ENCODE data around the gene TM4SF5.

TM4SF5 gene

DNA sequence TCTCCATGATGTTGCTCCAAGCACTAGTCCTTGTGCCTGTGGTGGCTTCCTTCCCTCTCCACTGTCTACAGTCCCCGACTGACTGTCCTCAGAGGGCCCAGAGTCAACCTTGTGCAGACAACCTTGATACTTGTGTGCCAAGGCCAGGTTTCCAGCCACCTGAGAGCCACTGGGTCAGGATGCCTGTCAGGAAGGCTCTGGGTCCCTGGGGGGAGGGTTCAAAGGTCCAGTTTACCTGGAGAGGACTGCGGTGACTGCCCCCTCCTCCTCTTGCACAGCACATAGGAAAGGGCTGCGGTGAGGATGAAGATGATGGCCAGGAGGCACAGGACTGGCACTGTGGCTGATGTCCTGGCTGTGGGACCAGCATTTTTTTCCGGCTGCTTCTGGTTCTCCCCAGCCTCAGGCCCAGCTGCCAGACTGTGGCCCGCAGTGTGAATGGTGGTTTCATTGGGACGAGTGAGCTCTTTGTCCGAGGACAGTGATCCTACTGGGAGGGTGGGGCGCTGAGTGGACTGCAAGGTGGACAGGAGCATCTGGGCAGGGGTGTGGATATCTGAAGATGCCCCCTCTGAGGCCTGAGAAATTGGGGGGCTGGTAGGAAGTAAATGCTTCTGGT lies 36.7 kb upstream of the TM4SF5 start:
- no peak overlapping the region for H3K4me3 ChIP-seq (ENCODE audit: low read length)
- DNase-seq (ENCODE audit: low read depth): no peak
- TF ChIP-seq CTCF (IDR thresholded peaks at IDR 0.05; ENCODE audit: insufficient read depth, low read depth, low read length, missing control alignments): no peak

- no peak for DNase-seq (ENCODE audit: low read depth)
- TF ChIP-seq CTCF (IDR thresholded peaks at IDR 0.05; ENCODE audit: insufficient read depth, low read depth, low read length, missing control alignments): no peak
- H3K4me3 ChIP-seq (ENCODE audit: low read length): no peak overlapping the region
Observed at GRCh38 chr17:4735876-4736651, 35.6 kb upstream of the TM4SF5 start.

DNA sequence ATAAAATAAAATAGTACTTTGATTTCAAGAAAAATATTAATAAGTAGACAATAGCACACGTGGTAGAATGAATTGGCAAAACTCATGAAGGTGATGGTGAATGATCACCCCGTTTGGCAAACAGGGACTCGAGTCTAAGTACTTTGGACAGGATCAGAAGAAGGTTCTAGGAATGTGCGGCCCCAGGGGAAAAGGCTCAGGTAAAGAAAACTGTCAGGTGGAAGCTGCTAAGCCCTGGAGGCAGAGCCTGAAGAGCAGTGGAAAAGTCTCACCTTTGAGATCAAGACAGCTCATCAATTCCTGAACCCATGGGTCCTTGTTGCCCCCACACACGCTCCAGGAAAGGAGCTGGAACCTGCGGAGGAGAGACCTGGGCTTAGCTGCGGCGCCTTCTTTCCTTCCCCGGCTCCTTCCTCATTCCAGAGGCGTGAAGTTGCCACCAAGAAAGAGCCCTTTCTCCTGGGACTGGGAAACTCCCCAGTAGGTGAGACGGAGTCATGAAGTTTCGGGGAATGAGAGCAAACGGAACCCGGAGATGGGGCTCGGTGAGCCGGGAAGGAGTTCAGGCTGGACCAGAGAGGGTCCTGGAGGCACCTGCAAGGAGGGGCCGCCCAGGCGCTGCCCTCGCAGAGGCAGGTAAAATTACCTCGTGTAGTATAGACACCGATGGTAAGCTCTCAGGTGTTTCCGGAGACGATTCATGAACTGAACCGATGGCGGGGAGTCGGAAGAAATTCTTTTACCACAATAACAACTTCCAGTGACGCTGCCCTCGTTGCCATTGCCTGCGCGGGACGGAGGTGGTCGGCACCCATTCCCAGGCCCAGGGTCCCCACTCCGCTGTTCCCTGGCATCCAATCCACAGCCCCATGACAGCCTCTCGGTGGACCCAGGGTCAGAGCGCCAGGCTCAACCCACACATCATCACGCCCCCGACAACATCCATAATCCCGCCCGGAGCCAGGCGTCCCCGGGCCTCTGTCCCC lies 33.3 kb upstream of the TM4SF5 start:
- TF ChIP-seq CTCF (IDR thresholded peaks at IDR 0.05; ENCODE audit: insufficient read depth, low read depth, low read length, missing control alignments): no peak

DNA sequence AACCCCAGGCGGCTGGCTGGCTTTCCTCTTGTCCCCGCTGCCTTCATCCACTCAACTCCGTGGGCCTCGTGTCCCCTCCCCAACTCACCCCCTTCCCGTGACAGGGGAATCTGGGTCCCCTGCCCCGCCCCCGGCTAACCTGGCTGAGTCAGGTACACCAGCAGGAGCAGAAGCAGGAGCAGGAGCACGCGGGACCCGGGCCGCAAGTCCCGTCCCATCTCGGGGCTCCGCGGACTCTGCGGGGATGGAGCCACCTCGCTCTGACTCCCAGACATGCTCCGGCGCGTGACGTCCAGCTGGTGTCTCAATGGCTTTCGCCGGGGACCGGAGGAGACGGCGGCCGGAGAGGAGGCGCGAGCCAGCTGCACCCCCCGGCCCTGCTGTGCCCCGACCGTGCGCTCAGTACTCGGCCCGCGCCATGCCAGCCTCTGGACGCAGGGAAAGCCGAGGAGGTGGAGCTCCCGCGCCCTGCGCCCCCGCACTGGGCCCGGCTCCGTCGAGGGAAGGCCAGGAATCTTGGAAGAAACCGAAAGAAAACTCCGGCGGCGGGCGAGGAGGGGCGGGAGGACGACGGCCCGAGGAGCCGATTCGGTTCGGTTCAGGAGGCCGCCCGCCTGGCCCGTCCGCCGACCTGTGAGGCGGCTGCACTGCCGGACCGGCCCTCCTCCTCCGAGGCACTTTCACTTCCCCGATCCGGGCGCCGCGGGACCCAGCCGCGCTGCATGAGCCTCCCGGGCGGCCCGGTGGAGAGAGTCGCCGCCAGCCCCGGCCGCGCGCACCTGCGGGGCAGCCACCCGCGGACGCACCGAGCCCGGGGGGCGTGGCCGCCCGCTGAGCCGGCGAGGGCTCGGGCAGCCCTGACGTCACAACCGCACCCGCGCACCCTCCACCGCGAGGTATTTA lies 32.3 kb upstream of the TM4SF5 start, which contains the start of the genes CXCL16 and ZMYND15:
Gene CXCL16, minus strand, starts transcription at position 807 of the 903 bp plus-strand sequence. Its CDS starts 589 bp downstream, at position 218.
Gene ZMYND15, plus strand, starts transcription at position 712 of the 903 bp plus-strand sequence. CDS start 716 bp downstream, outside the sequence.
- peak; percentile 54 for DNase-seq (ENCODE audit: low read depth)
- no peak for TF ChIP-seq CTCF (IDR thresholded peaks at IDR 0.05; ENCODE audit: insufficient read depth, low read depth, low read length, missing control alignments)
- H3K4me3 ChIP-seq (ENCODE audit: low read length): peak within 1 kb of the TSS; percentile 66

More for the DNA sequence above, 33.3 kb upstream of the TM4SF5 start:
- H3K4me3 ChIP-seq (ENCODE audit: low read length): peak overlapping the region; percentile 66
- peak; percentile 90 for DNase-seq (ENCODE audit: low read depth)

- H3K4me3 ChIP-seq (ENCODE audit: low read length): peak overlapping the region; percentile 66
- no peak for TF ChIP-seq CTCF (IDR thresholded peaks at IDR 0.05; ENCODE audit: insufficient read depth, low read depth, low read length, missing control alignments)
- DNase-seq (ENCODE audit: low read depth): no peak
Observed at GRCh38 chr17:4740025-4740351, 31.7 kb upstream of the TM4SF5 start.

GRCh38 chr17:4740584-4740983 lies 31.1 kb upstream of the TM4SF5 start:
- no peak overlapping the region for H3K4me3 ChIP-seq (ENCODE audit: low read length)
- no peak for DNase-seq (ENCODE audit: low read depth)
- TF ChIP-seq CTCF (IDR thresholded peaks at IDR 0.05; ENCODE audit: insufficient read depth, low read depth, low read length, missing control alignments): no peak

All from epithelial cell of esophagus (primary cell).